HG03457 (cell line): ENCODE results near the gene HDLBP.
"Not testable (repeated sequence)": the region's sequence is repeated elsewhere in the genome, so short reads cannot be mapped to it uniquely, and the experiment has no call there.

ENCODE experiments used
- ATAC-seq: cut with Tn5 transposase; IDR thresholded peaks from one replicate; pipeline ENCODE4 v1.9.1; 2021; ENCODE audit warnings: moderate number of reproducible peaks; ENCODE audit not compliant: unreplicated experiment

The HDLBP gene

DNA sequence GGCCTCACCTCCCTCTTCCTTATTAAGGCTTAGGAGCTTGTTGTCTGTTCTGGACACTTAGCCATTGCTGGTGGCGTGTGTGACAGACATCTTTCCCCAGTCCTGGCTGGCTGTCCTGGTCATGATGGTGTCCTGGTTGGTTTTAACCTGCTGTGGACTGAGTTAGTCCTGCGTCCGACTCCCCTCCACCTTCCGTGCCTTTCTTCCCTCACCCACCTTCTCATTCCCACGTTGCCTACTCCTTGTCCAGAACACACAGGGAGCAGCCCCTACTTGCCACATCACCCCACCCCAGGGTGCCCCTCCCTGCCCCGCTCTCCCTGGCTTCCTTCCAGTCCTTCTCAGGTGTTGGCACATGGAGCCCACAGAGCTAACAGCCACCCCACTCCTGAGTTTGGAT is 117.5 kb downstream of the HDLBP start:
- no peak for ATAC-seq

DNA sequence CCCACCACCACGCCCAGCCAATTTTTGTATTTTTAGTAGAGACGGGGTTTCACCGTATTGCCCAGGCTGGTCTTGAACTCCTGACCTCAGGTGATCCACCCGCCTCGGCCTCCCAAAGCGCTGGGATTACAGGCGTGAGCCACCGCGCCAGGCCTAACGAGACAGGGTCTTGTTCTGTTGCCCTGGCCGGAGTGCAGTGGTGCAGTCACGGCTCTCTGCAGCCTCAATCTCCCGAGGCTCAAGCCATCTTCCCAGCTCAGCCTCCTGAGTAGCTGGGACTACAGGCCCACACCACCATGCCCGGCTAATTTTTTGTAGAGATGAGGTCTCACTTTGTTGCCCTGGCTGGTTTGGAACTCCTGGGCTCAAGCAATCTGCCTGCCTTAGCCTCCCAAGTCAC is 118.2 kb downstream of the HDLBP start:
- ATAC-seq, result not testable (repeated sequence)

DNA sequence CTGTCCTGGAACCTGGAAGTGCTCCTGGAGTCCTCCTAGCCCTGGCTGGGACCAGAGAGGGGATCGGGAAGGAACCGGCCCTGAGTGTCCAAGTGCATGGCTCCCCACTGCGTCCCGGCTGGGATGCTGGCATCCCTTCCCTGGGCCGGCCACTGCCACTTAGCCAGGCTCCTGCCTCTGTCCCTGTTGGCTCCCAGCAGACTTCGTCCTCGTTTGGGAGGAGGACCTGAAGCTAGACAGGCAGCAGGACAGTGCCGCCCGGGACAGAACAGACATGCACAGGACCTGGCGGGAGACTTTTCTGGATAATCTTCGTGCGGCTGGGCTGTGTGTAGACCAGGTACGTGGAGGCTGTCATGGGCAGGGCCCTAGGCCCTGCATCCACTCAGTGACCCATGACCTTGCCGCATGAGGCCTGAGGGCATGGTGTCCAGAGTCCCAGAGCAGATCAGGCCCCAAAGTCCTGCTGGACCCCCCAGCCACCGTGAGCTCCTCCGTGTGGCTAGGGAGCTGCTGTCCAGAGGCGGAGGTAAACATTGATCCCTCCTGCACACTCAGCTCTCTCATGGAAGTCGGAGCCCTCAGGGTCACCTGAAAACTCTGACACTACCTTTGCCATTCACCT is 119.9 kb downstream of the HDLBP start:
- no peak for ATAC-seq

DNA sequence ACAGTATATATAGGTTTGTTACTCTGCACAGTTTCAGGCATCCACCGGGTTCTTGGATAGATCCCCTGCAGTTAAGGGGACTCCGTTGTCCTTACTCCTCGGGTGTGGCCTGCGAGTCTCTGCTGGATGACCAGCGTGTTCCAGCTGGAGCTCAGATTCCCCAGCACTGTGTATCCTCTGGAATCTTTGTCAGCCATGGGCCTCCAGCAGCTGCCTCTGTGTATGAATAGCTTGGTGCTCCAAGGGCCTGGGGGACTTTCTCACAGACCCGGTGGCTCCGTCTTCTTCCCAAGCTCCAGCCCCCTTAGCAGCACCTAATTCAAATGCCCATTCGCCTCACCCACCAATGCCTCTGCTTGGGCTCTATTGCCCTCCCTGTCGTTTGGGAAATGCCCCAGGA is 120.7 kb downstream of the HDLBP start:
- ATAC-seq, result no peak

DNA sequence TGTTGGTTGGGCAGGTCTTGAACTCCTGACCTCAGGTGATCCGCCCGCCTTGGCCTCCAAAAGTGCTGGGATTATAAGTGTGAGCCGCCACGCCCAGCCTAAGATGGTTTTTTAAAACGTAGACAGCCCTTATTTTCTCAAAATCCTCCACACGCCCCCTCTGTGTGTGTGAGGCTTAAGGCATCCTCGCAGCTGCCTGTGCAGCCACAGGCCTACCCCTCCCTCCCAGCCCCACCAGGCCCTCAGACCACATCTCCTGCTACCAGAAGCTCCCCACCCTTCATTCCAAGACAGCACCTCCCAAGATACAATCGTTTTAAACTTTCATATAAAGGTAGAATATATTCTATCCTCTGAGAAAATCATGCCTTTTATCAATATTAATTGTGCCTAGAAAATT is 122.2 kb downstream of the HDLBP start:
- no peak for ATAC-seq

DNA sequence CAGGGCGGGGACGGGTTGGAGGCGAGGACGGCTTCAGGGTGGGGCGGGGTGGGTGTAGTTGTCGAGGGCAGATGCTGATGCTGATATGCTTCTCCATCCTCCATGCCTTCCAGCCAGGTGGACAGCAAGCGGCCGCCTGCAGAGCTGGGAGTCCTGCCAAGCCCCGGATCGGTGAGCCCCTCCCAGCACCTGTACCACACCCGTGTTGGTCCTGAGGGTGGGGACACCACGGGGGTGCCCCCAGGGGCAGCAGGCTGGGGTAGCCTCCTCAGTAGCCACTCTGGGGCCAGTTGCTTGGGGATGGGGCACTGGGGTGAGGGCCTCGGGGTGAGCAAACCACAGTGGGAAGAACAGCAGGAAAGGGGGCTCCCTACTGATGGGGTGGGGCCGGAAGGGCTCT is 124.4 kb downstream of the HDLBP start:
- no peak for ATAC-seq

DNA sequence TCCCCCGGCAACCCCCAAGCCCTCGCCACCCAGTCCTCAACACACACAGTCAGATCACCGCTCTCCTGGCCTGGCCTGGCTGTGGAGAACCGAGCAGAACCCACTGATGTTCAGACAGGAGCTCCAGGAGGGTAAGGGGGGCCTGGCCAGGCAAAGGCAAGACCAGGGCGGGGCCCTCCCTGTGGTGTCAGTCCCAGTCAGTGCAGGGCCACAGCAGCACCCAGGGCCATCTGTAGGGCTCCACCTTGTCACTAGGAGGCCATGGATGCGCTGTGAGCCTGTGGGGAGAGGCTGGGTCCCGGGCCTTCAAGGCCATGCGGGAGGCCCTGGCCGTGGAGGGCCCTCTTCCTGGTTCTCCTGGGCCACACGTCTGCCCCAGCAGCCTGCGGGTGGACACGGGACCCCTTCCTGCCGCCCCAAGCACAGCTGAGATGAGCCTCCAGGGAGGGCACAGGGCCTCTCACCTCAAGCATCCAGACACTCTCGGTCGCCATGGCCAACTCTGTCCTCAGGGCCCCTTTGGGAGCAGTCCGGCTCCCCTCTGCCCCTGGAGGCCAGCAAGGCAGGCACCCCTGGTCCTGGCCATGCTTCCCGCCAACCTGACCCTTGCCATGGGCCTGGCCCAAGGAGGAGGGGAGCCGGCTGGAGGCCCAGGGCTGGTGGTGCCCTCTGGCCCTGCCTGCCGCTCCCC is 125.0 kb downstream of the HDLBP start:
- no peak for ATAC-seq

DNA sequence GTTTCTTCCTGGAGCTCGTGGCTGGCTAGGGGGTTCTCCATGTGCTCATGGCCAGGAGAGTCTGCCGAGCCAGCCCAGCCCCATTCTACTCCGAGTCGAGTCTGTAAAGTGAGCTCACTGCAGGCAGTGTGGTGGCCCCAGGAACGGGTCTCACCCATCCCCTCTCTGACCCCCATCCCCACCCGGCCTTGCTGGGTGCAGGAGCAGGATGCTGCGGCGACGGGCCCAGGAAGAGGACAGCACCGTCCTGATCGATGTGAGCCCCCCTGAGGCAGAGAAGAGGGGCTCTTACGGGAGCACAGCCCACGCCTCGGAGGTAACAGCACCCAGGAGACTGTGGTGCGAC is 125.6 kb downstream of the HDLBP start:
- ATAC-seq, result no peak

DNA sequence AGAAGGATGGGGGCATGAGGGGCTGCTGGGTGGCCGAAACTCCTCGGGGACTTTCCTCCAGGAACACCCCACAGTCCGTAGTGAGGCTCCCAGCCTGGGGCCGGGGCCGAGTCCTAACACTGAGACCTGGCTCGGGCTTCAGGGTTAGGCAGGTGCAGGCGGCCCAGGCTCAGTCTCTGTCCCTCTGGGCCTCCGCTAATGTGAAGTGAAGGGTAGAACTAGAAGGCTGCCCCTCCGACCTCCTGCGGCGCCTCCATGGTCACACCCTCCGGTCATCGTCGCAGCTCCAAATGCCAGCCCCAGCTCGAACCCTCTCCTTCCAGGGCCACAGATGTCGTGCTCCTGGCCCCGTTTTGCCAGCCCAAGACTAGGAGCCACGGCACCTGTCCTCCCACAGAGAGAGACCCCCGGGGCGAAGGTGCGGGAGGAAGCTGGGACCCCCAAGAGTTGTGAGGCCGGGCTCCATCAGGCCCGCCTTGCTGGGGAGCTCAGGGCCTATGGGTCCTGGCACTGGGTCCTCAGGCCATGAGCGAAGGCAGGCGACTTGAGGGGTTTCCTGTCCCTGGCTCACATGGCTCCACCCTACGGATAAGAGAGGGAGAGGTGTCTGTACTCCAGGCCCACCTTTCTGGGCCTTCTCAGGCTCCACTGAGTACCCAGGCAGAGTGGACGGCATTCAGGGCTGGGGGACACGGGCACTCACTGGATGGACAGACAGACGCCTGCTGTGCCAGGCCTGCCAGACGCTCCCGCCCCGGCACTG is 126.2 kb downstream of the HDLBP start:
- ATAC-seq, result no peak

DNA sequence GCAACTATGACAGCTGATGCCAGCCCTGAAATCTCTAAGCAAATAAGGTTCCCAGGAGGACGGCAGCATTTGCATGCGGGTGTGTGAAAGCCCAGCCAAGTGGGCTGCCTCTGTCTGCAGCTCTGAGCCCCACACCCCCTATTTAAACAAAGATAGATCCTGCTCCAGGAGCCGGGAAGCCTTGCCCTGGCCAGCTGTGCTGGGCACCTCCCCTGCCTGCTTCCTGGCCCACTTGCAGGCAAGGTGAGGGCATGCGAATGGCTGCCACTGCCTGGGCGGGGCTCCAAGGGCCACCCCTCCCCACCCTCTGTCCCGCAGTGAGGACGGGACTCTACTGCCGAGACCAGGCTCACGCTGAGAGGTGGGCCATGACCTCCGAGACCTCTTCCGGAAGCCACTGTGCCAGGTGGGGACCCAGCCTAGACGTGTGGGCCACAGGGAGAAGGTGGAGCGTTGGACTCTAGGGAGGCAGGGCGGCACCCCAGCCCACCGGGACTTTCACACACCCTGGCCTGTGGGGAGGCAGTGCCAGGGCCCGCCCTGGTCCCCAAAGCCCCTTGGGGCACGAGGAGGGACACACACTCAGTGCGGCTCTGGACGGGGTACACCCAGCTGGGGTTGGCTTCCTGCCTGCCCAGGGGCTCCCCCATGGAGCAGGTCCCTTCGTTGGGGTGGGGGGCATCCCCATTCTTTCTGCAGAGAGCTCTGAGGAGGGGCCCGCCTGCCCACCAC is 126.9 kb downstream of the HDLBP start, which contains the start of gene ANO7:
TSS of gene ANO7 (plus strand) at position 317 of the 732 bp plus-strand sequence. CDS start 1,387 bp downstream, outside the sequence.
- ATAC-seq, result no peak

DNA sequence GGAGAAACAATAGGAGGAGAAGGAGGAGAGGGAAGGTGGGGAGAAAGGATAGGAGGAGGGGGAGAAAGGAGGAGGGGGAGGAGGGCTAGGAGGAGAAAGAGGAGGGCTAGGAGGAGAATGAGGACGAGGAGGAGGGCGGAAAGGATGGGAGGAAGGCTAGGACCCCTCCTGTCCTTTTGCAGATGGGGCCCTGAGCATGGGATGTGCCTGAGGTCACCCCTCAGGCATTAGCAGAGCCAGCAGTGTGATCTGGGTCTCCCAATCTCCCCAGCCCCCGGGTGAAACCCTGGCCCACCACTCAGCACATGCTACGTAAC is 127.6 kb downstream of the HDLBP start:
- no peak for ATAC-seq

DNA sequence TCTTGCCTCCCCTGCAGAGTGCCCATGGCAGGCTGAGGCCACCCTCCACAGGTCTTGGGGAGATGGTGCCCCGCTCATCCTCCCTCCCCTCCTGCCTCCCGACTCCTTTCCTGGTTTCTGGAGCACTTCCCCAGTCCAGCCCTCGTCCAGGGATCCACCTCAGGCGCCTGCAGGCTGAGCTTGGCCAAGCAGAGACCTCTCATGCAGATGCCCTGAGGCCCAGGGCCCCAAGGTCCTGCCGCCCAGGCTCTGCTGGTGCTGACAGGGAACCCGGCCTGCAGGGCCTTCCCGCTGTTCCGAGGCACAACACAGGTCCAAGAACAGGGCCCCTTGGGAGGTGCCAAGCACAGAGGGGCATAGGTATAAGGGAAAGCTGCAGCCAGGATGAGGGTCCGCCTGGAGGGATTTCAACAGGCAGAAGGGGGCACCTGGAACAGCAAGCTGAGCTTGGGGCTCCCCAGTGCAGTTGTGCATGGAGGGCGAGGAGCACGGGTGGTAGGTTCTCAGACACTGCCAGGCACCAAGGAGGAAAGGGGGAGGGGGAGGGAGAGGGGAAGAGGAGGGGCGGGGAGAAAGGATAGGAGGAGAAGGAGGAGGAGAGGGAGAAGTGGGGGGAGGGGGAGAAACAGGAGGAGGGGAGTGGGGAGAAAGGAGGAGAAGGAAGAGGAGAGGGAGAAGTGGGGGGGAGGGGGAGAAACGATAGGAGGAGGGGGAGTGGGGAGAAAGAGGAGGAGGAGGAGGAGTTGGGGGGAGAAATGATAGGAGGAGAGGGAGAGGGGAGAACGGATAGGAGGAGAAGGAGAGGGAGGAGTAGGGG is 128.2 kb downstream of the HDLBP start:
- no peak for ATAC-seq

DNA sequence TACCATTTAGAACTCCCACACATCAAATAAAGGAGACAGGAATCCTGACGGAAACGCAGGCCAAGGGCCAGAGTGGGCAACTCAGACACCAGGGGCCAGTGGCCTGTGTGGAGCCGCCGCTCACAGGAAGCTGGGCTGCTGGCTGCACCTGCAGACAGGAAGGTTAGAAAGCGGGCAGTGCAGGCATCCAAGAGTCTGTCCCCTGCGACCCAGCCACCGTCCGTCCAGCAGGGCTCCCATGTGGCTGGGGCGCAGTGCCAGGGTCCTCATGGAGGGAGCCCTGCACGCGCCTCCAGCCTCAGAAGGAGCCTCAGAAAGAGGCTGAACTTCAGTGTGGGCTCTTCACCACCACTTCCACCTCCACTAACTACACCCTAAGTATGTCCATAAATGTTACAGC is 129.5 kb downstream of the HDLBP start:
- no peak for ATAC-seq

DNA sequence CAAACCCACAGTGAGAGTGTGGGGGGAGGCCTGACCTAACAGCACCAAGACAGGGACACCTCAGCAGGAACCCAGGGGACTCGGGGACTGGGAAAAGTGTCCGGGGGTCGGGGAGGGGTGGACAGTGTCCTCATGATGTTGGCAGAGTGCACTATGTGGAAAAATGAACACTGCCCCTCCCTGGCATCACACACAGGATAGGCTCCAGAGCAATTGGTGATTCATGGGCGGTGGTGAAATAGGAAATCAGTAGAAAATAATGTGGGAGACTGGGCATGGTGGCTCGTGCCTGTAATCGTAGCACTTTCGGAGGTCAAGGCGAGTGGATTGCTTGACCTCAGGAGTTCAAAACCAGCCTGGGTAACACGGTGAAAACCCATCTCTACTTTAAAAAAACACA is 130.6 kb downstream of the HDLBP start:
- no peak for ATAC-seq

DNA sequence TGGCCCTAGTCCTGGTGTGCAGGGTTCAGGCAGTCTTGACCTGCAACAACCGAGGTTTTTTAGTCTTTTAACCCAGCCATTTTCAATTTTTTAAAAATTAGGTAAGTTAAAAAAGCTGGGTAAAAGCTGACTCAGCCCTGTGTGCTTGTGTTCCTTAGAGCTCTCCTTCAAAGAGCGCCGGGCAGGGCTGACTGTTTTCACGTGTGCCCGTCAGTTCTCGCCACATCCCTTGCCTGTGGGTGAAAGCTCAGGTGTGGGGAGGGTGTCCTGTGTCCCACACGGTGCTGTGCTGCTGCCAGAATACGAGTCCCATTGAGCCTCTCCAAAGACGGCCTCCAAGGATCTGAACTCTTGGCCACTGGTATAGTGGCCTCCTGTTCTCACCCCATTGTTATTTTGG is 132.3 kb downstream of the HDLBP start:
- ATAC-seq, result no peak

DNA sequence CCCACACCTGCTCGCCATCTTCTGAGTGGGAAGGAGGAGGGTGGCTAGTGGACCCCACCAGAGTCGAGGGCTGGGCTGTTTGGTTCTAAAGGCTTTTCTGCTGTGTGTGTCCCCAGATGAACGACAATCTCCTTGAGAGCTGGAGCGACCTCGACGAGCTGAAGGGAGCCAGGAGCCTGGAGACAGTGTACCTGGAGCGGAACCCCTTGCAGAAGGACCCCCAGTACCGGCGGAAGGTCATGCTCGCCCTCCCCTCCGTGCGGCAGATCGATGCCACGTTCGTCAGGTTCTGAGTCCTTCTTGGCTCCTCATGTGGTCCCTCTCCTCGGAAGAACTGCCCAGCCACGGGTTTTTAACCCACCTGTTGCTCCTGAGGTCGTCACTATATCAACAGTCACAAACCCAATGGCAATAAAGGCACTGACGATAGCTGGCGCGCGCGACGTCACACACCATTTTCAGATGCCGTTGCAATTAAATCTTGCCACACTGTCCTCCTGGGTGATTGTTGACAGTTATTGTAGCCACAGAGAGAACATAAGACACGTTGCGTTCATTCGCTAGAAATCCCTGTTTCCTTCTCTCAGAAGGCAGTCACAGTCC is 132.8 kb downstream of the HDLBP start:
- no peak for ATAC-seq

DNA sequence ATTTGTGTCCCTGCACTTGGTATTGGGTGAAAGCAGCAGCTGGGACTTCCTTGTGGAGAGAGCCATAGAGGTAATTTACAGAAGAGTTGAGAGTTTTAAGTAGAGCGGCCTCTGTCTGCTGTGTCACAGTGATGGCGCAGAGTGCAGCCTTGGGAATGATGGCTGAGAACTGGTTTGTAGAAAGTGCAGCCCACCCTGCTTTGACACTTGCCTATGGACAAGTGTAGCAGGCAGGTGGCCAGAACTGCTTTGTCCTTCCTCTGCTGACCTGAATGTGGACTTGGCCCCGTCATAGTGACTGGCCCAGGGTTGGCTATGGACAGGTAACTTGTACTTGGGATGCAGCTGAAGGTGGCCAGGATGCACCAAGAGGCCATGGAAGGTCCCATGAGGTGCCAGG is 133.3 kb downstream of the HDLBP start:
- ATAC-seq, result no peak

DNA sequence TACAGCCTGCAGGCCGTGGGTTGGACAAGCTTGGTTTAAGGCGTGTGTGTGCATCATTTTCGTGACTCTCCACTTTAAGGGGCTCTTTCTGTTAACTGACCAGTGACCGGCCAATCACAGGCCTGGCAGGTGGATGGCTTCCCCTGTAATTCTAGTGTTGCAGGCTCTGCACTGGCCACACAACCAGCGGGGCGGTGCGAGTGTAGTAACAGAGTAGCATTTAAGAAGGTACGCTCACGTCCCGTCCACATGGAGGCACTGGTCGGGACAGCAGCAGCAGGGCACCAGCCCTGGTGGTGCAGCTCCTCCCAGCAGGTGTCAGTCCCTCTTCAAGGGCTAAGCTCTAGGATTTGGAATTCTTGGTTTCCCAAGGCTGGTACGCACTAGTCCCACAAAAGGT is 135.0 kb downstream of the HDLBP start:
- ATAC-seq, result no peak

DNA sequence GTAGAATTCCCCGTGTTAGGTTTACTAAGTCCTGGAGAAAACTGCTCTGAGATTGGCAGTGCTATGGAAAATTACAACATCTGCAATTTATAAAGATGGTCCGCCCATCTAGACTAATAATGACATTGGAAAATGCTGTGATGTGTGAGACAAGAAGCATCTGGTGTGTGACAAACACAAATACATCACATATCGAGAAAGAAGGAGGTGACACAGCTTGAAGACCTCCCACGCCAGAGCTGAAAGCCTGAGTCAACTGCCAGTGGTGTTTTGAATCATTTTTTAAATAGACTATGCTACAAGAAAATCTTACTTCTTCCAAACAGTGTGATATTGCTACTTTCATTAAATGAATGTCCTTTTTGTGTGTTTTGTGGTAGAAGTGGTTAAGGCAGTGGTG is 135.6 kb downstream of the HDLBP start:
- ATAC-seq, result no peak

DNA sequence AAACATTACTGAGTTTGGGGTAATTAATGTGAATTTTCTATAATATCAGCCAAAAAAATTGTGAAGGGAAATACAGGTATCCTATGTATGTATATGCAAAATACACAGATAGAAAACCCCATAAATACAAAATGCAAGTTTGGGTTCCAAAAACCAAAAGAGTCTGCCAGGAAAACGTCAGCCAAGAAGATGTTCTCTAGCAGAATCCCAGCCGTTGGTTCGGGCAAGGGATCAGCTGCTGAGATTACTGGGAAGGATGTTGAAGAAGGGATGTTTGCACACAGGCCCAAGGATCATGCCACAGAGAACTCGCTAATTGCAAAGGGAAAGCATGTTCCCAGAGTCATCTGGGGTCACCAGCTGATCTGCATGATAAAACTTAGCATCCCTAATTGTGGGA is 136.5 kb downstream of the HDLBP start:
- no peak for ATAC-seq
